ENCODE data around the gene ELF2.

ELF2 gene

GRCh38 chr4:139054791-139055505 lies 122.1 kb downstream of the ELF2 start:
- TF ChIP-seq CTCF (conservative IDR thresholded peaks at IDR 0.05) (no peak), ZFX (IDR thresholded peaks at IDR 0.05) (no peak)

GRCh38 chr4:139053909-139054308 lies 123.1 kb downstream of the ELF2 start:
- TF ChIP-seq ZFX (IDR thresholded peaks at IDR 0.05) (no peak), CTCF (conservative IDR thresholded peaks at IDR 0.05) (no peak)

More at GRCh38 chr4:139054791-139055505, 122.1 kb downstream of the ELF2 start:
- H3K27ac ChIP-seq = no peak overlapping the region

GRCh38 chr4:139050446-139050845 lies 126.6 kb downstream of the ELF2 start:
- no peak for TF ChIP-seq ZFX (IDR thresholded peaks at IDR 0.05)
- TF ChIP-seq CTCF (conservative IDR thresholded peaks at IDR 0.05) = no peak
- H3K27ac ChIP-seq = no peak overlapping the region

More at GRCh38 chr4:139053909-139054308, 123.1 kb downstream of the ELF2 start:
- H3K27ac ChIP-seq = no peak overlapping the region

- TF ChIP-seq CTCF (conservative IDR thresholded peaks at IDR 0.05) (no peak), ZFX (IDR thresholded peaks at IDR 0.05) (no peak)
- no peak overlapping the region for H3K27ac ChIP-seq
These were observed 129.0 kb downstream of the ELF2 start for GRCh38 chr4:139048026-139048425.

GRCh38 chr4:139044291-139044690 lies 132.7 kb downstream of the ELF2 start:
- TF ChIP-seq ZFX (IDR thresholded peaks at IDR 0.05) (no peak), CTCF (conservative IDR thresholded peaks at IDR 0.05) (no peak)
- H3K27ac ChIP-seq = no peak overlapping the region

GRCh38 chr4:139042981-139043460 lies 134.0 kb downstream of the ELF2 start:
- no peak overlapping the region for H3K27ac ChIP-seq
- no peak for TF ChIP-seq ZFX (IDR thresholded peaks at IDR 0.05)

GRCh38 chr4:139038874-139039443 lies 138.1 kb downstream of the ELF2 start:
- no peak overlapping the region for H3K27ac ChIP-seq
- TF ChIP-seq CTCF (conservative IDR thresholded peaks at IDR 0.05) (no peak), ZFX (IDR thresholded peaks at IDR 0.05) (no peak)

All from C4-2B (cell line).